Tibial nerve (tissue), 3 donors: ENCODE results near the gene CASKIN2.

Experiments used
- POLR2A ChIP-seq, 2 donors: fragments of 450-650 bp; IDR thresholded peaks; one replicate each; pipeline ENCODE4 v1.6.1; 2017; ENCODE audit warnings: antibody characterized with exemption in 2 of 2, mild to moderate bottlenecking in 2 of 2, moderate library complexity in 2 of 2
- TF ChIP-seq, protein P1 (sequence below), 5 experiments: fragments of 200-600 bp in 3 of 5; fragments of 450-650 bp in 2 of 5; sonication (generic) in 3 of 5; IDR thresholded peaks; one replicate each; pipeline ENCODE4 v1.5.1; 2016 to 2019; ENCODE audit warnings: antibody characterized with exemption in 5 of 5, mild to moderate bottlenecking in 3 of 5, moderate library complexity in 2 of 5

DNA sequence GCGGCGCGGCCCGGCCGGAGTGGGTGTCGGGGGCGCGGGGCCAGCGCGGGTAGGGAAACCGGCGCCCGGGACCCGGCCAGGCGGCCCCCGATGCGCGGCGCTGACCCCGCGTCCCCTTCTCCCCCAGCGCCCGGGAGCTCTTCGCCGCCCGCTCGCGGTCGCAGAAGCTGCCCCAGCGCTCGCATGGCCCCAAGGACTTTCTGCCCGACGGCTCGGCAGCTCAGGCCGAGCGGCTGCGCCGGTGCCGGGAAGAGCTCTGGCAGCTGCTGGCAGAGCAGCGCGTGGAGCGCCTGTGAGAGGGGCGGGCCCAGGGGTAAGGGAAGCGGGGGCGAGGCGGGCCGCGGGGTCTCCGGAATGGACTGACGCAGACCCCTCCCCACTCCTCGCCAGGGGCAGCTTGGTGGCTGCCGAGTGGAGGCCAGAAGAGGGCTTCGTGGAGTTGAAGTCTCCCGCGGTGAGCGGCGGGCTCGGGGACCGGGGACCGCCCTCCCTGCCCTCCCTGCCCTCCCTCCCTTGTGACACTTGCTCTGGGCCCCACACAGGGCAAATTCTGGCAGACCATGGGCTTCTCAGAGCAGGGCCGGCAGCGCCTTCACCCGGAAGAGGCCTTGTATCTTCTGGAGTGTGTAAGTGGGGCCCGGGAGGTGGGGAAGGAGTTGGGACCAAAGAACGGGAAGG is 1.4 kb upstream of the CASKIN2 start:
- TF ChIP-seq POLR2A (IDR thresholded peaks at IDR 0.05), result no peak
- TF ChIP-seq, protein P1, sequence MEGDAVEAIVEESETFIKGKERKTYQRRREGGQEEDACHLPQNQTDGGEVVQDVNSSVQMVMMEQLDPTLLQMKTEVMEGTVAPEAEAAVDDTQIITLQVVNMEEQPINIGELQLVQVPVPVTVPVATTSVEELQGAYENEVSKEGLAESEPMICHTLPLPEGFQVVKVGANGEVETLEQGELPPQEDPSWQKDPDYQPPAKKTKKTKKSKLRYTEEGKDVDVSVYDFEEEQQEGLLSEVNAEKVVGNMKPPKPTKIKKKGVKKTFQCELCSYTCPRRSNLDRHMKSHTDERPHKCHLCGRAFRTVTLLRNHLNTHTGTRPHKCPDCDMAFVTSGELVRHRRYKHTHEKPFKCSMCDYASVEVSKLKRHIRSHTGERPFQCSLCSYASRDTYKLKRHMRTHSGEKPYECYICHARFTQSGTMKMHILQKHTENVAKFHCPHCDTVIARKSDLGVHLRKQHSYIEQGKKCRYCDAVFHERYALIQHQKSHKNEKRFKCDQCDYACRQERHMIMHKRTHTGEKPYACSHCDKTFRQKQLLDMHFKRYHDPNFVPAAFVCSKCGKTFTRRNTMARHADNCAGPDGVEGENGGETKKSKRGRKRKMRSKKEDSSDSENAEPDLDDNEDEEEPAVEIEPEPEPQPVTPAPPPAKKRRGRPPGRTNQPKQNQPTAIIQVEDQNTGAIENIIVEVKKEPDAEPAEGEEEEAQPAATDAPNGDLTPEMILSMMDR (IDR thresholded peaks at IDR 0.05), result no peak
